ENCODE data around the gene CCDC142.

GRCh38 chr2:74436111-74436805, 46.5 kb downstream of the CCDC142 start:
- TF ChIP-seq RARB (CRISPR knock-in tag; IDR thresholded peaks at IDR 0.05), result no peak
- TF ChIP-seq ZFP3 (CRISPR knock-in tag; IDR thresholded peaks at IDR 0.05), result no peak
- no peak for TF ChIP-seq BACH2 (CRISPR knock-in tag; IDR thresholded peaks at IDR 0.05; ENCODE audit: borderline replicate concordance)
- TF ChIP-seq CREB5 (CRISPR knock-in tag; IDR thresholded peaks at IDR 0.05; ENCODE audit: low read depth), result no peak
- TF ChIP-seq CSRNP3 (CRISPR knock-in tag; IDR thresholded peaks at IDR 0.05), result no peak
- TF ChIP-seq POU6F1 (CRISPR knock-in tag; IDR thresholded peaks at IDR 0.05; ENCODE audit: borderline replicate concordance, low read depth), result no peak
- no peak for TF ChIP-seq SNAI2 (CRISPR knock-in tag; IDR thresholded peaks at IDR 0.05)
- no peak for TF ChIP-seq TSHZ2 (CRISPR knock-in tag; IDR thresholded peaks at IDR 0.05)
- TF ChIP-seq ZFP30 (CRISPR knock-in tag; IDR thresholded peaks at IDR 0.05), result no peak
